Activated T-helper 1 cell treated with Interleukin-2 at 50 U/mL for 16 hours (primary cell): ENCODE results near the gene LY6G5C.

Experiments used
- DNase-seq: peaks from one replicate; pipeline ENCODE4 v3.0.0-alpha.2; 2020; ENCODE audit warnings: low read depth

The LY6G5C gene

DNA sequence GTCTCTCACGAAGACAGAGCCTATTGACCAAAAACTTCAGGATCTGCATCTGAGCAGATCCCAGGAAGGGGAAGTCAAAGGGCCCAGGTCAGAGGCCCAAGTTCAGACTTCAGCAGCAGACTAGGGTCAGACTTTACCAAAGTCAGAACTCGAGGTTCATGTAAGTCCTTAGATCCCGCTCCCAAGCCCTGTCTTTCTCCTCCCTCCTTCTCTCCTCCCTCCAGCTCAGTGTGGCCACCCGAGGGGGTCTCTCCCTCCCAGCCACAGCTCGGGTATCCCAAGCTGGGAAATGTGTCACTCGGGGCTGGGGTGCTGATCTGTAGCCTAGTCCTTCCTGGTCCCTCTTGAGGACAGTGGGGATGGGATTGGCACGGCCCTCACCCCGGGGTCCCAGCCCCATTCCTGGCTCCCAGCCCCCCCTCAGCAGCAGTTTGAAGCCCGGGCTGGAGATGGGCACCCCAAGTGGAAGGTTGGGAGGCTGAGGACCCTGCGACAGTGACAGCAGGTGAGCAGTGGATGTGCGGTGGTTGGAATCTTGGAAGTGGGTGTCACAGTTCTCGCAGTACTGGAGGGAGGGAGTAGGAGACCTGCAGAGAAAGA, 18.6 kb downstream of the LY6G5C start:
- no peak for DNase-seq

DNA sequence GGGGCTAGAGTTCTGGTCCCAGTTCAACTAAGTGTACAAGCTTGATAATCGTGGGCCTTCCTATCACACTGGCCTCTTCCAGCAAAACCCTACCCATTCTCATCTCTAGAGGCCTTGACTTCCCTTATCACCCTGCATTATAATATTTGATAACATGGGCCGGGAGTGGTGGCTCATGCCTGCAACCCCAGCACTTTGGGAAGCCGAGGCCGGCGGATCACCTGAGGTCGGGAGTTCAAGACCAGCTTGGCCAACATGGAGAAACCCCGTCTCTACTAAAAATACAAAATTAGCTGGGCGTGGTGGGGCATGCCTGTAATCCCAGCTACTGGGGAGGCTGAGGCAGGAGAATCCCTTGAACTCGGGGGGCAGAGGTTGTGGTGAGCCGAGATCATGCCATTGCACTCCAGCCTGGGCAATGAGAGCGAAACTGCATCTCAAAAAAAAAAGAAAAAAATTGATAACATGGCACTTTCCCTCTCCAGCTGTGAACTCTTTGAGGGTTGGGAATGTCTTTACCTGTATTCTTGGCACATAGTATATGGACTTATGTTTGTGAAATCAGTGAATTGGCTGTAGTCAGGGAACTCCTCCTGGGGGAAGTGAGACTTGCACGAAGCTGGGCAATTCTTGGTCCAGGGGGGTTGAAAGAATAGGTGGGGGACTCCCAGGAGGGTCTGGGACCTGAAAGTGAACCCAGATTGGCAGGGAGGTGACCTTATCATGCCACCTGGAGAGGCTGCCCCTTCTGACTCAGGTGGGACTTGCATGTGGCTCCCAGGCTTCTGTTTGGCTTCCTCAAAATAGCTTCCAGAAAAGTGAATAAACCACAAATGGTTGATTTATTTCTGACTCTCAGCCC, 19.4 kb downstream of the LY6G5C start:
- DNase-seq, result no peak

DNA sequence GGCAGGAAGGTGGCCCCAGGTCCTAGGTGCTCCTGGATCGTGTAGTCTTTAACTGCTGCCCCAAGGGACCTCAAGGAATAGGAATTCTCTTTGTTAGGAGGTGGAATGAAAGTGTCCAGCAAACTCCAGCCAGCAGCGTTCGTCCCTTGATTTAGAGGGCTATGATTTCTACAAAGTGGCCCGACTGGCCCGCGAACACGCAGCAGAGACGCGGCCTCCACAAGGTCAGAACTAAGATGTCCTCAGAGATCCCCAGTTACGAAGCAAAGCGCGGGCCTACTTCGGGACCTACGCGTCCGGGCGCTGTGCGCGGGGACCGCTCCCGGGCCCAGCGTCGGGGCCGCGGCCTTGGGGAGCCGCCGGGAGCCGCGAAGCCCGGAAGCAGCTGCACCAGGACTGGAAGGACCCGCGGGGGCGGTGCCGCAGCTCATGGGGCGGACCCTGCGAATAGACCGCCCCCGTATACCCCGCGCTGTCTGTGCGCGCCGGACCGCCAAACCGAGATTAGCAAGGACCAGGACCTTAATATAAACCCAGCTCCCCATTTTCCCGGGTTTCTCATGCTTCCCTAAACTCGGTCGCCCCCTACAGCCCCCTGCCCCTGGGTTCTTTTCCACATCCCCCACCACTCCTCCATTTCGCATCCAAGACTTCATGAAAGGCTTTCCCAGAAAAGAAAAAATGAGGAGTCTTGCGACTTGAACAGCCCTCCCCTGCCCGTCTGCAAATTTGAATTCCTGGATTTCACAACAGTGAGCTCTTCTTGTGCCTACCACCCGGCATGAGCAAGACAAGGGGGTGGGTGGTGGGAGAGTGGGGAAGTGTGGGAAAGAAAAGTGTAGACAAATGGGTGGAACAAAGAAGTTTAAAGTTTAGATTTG, 20.2 kb downstream of the LY6G5C start, which contains the start of gene C6orf47:
Gene C6orf47 (minus strand): TSS at position 398 of the 881 bp plus-strand sequence. CDS start 831 bp downstream, outside the sequence.
- peak; percentile 63 for DNase-seq

DNA sequence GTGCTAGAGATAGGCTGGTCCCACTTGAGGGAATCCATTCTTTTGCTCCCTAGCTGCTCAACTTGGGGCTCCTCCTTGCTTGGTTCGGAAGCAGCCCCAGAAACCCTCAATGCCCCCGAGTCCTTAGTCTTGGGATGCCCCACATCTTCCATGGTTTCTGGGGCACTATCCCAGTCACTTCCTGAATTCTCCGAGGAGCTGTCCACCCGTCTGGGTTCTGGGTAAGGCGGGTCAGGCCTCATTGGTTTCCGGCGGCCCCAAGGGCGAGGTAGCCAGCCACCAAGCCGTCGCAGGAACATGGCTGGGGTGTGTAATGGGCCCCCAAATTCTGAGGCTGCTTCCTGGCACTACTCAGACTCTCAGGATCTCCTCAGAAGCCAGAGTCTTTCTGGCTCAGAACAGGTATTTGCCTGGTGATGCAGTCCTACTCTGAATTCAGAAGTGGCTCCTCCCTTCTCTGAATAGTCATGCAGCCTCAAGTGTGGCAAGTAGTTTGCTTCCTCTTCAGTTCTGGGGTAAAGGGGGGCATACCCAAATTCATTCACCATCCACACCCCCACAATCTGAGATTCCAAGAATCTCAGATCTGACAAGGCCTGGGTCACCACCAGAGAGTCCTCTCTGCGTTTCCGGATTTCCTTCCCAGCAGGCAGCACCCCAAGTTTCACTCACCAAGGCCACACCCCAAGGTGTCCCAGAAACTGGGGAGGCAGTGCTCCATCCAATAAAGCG, 21.1 kb downstream of the LY6G5C start:
- no peak for DNase-seq

DNA sequence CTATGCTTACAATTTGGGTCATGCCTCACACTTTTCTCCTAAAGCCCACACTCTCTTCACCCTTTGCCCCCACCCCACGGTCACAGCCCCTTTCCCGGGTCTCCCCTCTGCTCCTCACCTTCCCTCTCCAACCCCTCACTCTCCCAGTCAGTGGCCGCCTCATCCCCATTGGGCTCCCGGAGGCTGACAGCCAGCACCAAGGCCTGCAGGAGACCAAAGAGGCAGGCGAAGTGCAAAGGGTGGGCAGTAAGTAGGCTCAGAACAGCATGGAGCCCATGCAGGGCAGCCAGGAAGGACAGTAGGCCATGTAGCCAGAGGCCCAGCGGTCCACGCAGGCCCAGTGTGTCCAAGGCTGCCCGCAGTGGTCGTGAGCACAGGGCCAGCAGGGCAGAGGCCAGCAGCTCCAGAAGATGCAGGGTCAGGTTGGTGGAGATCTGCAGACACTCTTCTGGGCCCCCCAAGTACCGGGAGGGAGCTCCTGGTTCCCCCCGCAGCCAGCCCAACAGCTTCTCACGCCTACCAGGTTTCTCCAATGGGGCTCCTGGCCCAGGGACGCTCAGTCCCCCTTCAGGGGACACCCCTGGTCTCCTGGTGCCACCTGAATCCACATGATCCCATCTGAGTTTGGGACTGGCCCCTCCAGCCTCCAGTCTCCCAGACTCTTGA, 21.8 kb downstream of the LY6G5C start:
- no peak for DNase-seq

DNA sequence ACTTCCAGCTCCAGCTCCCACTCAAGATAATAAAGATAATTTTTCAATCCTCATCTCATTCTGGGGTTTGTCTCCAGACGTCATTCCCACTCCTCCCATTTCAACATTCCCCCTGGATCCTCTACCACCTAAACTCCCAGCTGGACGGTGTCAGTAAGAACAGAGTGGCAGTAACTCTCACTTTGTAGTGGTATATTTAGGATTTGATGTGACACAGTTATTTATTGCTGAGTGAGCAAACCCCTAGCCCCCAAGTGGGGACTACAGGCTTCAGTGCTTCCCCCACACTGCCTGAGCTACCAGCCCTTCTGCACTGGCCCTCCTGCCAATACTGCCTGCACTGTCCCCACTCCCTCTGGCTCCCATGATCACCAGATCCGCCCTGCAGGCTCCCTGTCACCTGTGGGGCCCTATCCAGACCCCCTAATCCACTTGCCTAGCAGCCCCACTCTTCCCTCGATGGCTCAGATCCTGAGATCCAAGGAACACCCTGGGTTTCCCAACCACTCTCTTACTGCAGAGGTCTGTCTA, 22.6 kb downstream of the LY6G5C start:
- no peak for DNase-seq

DNA sequence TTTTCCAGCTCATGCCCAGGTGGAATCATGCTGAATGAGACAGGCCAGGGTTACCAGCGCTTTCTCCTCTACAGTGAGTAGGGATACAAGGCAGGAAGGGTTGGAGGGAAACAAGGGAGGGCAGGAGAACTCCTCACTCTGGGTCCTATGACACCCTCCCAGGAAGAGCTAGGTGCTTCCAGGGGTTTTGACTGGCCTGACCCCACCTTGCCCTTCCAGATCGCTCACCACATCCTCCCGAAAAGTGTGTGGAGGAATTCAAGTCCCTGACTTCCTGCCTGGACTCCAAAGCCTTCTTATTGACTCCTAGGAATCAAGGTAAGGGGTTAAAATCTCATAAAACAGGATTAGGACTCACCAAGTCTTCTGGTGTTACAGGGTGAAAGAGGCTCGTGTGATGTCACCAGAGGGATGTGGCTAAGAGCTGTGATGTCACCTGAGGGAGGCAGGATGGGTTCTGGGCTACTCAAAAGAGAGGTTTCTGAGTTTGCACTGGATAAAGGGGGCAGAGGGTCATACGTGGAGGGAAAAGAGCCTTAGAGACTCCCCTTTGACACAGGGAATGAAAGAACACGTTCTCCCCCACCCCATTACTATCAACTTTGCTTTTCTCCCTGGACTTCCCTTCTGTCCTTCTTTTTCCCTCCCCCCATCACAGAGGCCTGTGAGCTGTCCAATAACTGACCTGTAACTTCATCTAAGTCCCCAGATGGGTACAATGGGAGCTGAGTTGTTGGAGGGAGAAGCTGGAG, 23.3 kb downstream of the LY6G5C start:
- no peak for DNase-seq

DNA sequence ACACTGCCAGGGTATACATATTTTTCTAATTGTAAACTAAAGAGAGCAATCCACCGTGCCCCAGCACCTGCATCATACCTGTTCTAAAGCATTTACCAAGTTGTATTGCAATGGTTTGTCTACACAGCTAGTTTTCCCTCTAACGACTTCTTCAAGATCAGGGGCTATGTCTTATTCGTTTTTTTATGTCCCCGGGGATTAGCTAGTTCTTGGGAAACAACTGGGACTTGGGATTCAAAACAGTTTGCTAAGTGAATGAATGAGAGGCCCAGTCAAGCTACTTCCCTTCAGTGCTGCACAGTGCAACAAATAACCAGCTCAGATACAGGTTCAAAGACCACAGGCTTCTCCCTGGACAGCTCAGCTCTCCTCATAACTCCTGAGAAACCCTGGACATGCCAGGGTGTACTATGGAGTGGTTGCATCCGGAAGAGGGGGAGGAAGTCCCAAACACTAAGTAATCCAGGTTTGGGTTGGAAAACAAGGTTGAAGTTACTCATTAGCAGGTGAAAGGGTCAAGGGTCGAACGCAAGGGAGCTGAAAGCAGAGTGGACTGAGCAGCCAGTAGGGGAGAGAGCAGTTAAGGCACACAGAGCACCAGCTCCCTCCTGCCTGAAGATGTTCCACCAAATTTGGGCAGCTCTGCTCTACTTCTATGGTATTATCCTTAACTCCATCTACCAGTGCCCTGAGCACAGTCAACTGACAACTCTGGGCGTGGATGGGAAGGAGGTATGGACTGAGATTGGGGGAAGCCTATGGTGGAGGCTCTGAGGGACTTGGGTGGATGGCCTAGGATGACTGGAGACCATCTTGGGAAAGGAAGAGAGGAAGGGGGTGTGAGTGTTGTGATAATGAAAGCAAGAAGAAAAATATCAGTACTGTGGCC, 25.3 kb downstream of the LY6G5C start, which contains the start of gene APOM:
Gene APOM (plus strand): TSS at position 546 of the 889 bp plus-strand sequence. CDS start 73 bp downstream, at position 619.
- DNase-seq, result no peak

DNA sequence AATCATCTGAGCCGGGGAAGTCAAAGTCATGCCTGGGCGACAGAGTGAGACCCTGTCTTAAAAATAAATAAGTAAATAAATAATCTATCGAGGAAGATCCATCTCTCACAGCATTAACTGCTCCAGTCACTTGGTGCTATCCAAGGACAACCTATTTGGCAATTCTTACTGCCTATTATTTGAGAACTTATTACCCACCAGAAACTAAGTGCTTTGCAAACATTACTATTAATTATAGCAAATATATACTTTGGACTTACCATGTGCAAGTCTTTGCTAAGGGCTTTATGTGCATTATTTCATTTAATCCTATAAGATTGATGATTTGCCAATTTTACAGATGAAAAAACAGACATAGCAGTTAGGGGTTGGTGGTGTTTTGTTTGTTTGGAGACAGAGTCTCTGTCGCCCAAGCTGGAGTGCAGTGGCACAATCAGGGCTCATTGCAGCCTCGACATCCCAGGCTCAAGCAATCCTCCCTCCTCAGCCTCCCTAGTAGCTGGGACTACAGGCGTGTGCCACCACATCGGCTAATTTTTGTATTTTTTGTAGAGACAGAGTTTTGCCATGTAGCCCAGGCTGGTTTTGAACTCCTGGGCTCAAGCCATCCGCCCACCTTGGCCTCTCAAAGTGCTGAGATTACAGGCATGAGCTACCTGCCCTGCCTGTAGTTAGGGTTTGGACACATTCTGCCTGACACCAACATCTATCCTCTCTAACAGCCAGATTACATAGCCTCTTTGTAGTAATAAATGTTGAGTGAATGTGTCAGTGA, 26.1 kb downstream of the LY6G5C start:
- no peak for DNase-seq

DNA sequence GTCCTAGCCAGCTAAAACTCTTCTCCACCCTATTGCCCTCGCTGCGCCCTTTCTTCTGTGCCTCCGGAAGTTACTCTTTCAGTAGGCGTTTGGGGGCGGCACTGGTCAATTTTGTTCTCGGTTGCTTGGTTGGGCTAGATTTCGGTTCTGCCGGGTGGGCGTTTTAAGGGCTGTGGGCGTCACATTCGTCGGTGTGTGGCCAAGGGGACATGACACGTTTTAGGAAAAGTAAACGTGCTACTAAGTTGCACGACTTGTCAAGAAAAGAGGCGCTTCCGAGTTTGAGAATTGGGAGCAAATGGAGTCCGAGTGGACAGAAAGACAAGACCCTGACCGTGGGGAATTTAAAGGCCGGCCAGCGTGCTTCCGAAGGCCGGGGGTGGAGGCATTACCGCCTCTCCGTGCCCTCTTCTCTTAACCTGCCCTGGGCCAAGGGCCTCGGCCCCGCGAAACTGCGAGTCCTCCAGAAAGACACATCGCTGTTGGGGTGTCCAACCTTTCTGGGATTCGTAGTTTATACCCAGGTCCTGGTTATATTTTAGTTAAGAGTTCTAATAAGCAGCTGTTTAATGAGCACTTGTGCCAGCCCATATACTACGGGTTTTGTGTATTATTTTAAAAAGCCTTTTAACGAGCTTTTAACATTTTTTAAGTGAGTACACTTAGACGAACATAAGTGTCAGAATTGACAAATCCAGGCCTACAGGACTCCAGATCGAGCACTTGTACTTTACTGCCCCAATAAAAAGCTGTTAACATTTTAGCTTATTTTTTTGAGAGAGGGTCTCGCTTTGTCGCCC, 27.7 kb downstream of the LY6G5C start:
- peak; percentile 67 for DNase-seq

DNA sequence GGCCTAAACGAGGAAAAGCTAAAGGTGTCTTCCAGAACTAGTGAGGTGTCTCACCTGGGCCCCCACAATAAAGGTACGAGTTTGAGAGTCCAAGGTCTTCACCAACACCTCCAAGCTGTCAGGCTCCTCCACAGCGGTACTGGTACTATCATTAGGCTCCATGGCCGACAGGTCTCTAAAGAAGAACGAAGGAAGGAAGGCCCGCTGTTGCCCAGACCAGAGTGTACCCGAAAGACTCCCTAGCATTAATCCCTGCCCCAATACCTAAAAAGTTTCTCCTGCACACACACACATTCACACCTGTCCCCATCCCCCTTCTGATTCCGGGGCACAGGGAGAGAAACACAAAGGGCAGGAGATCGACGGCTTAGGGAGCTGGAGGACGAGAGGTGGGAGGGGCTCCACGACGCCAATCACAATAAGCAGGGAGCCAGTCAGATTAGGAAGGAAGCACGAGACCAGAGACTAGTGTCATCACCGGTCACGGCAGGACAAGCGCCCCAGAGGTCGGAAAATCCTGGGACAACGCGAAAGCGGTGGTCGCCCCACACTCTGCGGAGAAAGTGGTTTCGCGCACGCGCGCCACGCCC, 29.2 kb downstream of the LY6G5C start:
- no peak for DNase-seq

DNA sequence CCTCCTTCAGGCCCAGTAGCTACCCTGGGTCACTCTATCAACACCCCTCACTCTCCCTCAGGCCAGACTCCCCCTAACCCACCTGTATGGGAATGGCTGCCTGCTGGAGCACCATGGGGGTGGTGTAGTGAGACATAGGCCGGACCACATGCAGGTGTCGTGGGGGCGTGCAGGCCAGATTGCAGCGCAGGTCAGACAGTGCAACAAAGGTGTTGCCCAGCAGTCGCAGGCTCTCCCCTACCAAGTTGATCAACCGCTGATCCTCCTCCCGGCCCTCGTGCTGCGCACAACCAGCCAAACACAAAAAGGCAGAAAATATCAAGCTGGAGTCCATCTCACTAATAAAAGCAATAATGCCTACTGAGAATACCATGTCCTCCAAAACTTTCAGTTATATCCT, 35.5 kb downstream of the LY6G5C start:
- DNase-seq, result no peak

DNA sequence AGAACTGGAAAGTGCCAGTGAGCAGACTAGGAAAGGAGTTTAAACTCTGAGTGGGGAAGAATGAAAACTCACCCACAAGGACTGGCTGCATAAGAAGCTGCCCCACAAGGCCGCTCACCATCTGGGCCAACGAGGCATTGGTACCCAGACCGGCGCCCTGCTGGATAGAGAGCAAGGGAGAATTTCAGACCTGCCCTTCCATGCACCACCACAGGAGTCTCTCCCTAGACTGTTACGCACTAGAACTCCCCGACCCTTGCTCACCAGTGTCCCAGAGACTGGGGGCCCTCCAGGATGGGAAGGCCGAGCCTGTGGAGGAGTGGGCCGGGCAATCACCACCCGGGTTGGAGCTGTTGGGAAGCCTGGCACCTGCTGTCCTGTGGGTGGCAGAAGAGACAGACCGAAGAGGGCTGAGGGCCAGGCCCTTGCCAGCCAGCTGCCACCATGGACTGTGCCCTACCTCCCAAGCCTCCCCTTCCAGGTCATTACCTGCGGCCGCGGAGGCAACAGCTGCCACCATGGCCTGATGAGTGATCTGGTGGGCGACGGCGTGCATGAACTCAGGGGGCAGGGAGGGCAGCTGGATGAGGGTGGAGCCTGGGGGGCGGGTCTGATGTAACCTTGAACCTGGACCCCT, 36.9 kb downstream of the LY6G5C start:
- no peak for DNase-seq

DNA sequence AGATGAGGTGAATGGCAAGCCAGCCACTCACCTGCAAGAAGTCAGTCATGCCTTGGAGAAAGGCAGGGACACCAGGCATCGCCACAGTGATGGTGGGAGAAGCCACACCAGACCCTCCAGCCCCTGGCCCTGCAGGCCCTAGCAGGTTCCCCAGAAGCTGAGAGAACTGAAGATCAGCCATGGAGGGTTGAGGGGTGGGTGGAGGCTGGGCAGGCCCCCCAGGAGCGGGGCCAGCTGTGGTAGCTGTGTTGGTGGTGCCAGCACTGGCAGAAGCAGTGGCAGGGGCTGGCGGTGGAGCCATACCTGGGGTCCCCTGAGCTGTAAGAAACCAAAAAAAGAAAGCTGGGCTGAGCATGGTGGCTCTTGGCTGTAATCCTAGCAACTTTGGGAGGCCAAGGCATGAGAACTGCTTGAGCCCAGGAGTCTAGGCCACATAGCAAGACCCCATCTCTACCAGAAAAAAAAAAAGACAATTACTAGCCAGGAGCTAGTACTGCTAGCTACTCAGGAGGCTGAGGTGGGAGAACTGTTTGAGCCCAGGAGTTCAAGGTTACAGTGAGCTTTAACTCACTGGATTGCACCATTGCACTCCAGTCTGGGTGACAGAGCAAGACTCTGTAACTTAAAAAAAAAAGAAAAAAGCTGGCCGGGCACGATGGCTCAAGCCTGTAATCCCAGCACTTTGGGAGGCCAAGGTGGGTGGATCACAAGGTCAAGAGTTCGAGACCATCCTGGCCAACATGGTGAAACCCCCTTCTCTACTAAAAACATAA, 37.9 kb downstream of the LY6G5C start:
- DNase-seq, result no peak

DNA sequence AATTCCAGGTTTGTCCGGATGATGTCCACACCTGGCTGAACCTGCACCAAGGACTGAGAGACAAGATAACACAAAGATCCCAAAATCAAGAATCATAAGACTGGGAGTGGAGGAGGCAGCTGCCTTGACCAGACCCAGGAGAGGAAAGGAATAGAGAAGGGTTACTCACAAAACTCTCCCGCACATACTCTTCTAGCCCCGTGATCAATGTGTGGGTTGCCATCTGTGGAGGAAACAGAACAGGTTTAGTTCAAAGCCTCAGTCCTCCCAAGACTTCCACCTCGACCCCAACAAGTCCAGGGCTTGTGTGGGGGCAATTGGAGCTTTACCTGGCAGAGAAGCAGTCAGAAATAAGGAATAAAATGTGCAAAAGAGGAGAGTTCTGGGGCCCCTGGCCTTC, 39.5 kb downstream of the LY6G5C start:
- DNase-seq, result no peak

DNA sequence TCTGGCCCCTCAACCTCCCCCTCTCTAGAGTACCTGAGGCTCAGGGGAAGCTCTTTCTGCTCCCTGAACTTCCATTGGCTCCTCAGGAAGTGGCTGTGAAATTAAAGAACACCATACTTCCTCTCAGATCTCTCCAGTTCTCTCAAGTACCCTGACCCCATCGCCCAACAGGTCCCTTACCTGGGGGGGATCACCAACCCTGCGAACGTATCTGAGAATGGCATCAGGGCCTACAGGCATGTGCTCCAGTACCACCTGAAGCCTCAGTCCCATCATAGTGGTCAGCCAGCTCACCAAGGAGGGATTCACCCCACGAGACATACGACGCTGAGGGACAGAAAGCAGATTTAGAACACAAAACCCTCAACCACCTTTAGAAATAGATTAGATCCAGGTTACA, 40.3 kb downstream of the LY6G5C start:
- DNase-seq, result no peak
